SKM-1 treated with dmso at 0.1 percent for 144 hours (cell line): Measurements from ENCODE around the gene ARL11.
"Not testable (repeated sequence)": the region's sequence is repeated elsewhere in the genome, so short reads cannot be mapped to it uniquely, and the experiment has no call there.

Experiments
- DNase-seq: peaks from one replicate; lab custom pipeline; 2025; ENCODE audit not compliant: unreplicated experiment; lab: John Stamatoyannopoulos, UW

ARL11 gene

DNA sequence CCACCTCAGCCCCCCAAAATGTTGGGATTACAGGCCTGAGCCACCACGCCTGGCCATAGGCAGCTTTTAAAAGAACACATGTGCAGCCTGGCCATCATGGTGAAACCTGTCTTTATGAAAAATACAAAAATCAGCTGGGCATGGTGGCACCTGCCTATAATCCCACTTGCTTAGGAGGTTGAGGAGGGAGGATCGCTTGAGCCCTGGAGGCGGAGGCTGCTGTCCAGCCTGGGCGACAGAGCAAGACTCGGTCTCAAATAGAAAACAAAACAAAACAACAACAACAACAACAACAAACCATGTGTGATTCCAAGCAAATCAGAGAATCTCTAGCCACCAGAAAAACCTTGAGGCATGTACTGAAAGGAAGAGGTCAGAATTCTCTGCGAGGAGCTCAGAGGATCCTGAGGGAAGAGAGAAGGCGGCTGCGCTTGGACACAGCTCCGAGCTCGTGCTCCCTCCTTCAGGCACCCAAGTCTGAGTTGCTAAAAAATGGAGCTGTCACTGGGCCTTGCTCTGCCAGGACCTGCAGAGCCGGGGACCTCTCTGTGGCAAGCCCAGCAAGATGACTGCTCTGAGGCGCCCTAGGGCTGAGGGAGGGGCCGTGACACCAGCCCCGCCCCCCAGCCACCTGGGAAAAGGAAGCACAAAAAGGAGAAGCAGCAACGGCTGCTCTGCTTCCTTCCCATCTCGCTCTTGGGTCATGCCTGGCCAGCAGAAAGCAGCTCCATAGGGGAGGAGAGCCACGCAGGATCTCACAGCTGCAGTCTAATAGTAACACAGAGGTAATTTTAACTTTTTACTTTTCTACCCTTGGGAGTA lies at the start of gene ARL11:
Gene ARL11 (plus strand): TSS at position 677 of the 822 bp plus-strand sequence. CDS start 1,941 bp downstream, outside the sequence.
- peak; percentile 93 for DNase-seq

DNA sequence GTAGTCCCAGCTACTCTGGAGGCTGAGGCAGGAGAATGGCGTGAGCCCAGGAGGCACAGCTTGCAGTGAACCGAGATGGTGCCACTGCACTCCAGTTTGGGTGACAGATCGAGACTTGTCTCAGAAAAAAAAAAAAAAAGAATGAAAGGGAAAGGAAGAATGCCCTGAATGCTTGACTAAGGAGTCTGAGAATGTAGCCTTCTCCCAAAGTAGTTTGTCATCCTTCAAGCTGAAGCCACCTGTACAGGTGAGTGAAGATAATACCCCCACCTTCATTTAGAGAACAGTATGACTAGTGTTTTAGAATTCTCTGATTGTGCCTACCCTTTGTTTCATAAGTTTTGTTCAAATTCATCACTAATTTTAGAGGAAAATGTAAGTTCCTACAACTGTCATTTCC lies 48.8 kb upstream of the ARL11 start:
- no peak for DNase-seq

DNA sequence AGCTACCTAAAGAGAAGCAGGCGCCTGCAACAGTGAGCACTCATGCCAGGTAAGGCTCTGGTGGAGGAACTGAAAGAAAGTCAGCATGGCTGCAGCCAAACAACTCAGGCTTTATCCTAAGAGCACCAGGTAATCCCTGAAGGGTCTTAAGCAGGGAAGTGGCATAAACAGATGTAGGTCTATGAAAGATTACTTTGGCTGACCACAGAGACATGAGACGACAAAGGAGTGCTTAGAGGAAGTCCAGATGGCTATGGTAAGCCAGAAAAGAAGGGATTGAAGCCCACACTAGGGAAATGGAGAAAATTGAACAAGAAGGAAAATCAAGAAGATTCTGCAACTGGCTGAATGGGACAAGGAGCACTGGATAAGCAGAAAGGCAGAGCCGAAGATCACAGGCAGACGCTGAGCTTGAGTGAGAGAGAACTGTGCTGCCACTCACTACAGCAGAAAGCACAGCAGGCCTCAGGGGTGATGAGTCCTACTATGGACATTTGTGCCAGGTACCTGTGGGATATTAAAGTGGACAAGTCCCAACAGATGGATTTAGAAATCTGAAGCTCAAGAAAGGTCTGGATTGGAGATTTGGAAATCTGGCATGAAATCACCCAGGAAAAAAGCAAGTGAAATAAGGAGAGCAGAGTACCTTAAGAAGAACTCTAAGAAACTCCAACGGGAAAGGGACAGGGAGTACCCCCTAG lies 47.2 kb upstream of the ARL11 start:
- DNase-seq, result no peak

DNA sequence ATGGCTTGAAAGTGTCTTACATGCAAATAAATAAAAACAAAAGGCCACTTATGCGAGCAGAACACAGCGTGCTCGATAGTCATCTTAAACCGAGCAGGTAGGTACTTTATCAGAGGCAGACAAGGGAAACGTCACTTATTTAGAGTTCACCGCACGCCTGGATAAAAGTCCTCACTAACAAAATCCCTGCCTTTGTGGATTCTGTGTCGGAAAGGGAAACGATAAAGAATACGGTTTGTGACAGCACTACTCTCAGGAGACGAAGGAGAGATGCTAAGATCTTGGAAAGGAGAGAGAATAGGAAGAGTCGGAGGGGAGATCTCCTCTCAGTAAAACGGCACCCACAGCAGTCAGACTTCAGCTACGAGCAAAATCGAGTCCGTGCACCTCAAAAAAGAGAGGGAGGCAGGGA lies 43.5 kb upstream of the ARL11 start:
- no peak for DNase-seq

DNA sequence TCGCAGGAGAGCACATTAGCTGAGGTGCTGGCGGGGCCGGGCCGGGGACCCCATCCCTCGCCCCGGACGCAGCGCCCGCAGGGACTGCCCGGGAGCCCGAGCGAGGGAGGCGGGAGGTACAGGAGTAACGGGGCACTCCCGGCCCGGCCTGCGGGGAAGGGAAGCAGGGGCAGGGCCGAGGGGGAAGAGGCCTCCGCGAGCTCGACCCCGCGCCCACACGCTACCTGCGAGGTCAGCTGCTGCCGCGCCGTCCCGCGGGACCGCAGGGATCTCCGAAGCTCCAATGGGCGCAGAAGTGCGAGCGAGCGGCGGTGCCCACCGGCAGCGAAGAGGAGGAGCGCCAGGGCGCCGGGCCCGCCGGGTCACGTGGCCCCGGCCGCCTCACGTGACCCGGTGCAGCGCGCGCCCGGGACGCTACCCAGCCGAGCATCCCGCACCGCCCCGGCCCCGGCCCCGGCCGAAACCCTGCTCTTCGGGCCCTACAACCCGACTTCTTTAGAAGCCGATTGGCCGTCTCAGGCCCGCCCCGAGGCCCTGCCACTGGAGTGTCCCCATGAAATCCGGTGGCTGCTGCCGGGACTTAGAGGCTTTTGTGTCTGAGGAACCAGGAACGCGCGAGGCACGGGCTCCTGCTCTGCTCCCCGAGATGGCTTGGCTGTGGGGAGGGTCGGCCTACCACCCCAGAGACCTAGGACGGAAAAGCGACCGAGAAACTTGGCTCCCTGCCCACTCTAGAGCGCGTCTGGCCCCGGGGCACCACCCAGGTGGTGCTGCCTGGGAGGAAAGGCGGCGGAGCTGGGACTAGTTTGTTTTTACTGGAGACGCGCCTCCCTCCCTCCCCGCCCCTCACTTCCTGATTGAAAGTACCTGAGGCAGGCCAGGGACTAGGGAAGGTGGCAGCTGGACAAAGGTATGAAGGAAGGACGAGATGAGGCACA lies 42.8 kb upstream of the ARL11 start, which contains the start of gene RCBTB1:
Gene RCBTB1 (minus strand): TSS at position 339 of the 938 bp plus-strand sequence. CDS start 18,279 bp downstream, outside the sequence.
- peak; percentile 58 for DNase-seq

DNA sequence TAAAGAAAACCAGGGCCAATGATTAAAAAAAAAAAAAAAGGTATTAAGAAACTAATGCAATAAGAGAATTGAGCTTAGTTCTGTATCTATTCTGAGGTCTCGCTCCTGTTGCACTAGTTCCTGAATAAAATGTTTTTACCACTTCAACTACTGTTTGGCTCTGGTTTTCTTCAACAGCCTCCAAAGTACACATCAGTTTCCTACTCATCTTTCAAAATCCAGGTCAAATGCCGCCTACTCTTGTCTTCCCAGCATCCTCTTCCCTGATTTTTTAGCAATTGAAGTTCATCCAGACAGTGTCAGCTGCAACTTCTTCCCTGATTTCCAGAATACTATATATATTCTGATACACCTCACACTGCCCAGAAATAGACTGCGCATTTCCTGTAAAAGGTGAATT lies 41.6 kb upstream of the ARL11 start:
- no peak for DNase-seq

DNA sequence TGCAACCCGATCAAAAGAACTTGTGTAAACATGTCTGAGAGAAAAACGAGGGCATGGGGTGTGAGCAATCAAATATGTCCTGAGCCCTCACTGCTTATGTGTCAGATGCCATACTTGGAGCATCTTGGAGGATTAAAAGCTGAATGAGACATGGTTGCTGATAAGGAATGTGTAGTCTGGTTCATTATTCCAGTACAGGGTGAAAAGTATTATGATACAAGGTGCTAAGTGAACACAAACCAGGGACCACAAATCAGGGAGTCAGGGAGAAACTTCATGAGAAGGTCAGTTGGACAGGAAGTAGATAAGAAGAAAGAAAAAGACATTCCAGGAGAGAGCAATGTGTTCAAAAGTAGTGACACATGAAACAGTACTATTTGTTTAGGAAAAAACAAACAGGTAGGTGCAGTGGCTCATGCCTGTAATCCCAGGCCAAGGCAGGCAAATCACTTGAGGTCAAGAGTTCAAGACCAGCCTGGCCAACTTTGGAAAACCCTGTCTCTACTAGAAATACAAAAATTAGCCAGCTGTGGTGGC lies 40.9 kb upstream of the ARL11 start:
- no peak for DNase-seq

DNA sequence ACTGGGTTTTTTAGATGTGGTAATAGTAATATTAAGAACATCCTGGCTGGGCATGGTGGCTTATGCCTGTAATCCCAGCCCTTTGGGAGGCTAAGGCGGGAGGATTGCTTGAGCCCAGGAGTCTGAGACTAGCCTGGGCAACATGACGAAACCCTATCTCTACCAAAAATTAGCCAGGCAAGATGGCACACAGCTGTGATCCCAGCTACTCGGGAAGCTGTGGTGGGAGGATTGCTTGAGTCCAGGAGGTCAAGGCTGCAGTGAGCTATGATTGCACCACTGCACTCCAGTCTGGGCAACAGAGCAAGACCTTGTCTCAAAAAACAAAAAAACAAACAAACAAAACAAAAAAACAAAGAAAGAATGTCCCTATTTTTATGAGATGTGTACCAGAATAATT lies 37.6 kb upstream of the ARL11 start:
- DNase-seq, result not testable (repeated sequence)

DNA sequence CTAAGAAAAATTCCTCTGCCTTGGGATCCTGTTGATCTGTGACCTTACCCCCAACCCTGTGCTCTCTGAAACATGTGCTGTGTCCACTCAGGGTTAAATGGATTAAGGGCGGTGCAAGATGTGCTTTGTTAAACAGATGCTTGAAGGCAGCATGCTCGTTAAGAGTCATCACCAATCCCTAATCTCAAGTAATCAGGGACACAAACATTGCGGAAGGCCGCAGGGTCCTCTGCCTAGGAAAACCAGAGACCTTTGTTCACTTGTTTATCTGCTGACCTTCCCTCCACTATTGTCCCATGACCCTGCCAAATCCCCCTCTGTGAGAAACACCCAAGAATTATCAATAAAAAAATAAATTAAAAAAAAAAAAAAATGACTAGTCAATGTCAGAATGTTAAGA lies 34.4 kb upstream of the ARL11 start:
- not testable (repeated sequence) for DNase-seq

DNA sequence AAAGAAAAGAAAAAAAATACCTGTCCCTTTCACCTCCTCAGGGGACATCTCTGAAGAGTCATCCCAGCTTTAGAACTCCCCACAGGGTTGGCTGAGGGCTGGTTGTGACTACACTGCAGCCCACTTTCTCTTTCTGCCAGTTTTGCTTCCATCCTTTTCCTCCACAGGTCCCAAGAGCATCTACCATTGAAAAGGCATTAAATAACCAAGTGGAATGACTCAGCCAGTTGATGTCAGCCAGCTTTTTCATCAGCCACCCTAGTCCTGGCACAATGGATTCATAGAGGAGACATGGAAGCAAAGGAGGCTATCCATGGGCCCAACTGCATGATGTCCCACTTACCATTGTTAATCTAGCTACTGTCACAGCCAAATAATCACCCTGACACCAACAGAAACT lies 33.7 kb upstream of the ARL11 start:
- no peak for DNase-seq

DNA sequence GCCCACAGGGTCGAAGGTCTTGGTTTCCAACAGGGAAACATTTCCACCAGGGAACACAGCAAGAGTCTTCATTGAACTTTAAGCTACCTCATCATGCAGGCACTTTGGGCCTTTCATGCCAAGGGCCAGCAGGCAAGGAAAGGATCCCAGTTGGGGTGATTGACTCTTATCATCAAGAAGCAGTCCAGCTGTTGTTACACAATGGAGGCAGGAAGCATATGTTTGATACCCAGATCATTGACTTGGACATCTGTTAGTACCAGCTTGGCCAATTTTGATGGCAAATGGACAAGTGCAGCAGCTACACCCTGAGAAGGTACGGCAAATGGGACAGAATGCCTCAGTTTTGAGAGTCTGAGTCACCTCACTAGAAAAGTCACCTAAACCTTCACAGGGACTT lies 32.1 kb upstream of the ARL11 start:
- no peak for DNase-seq

DNA sequence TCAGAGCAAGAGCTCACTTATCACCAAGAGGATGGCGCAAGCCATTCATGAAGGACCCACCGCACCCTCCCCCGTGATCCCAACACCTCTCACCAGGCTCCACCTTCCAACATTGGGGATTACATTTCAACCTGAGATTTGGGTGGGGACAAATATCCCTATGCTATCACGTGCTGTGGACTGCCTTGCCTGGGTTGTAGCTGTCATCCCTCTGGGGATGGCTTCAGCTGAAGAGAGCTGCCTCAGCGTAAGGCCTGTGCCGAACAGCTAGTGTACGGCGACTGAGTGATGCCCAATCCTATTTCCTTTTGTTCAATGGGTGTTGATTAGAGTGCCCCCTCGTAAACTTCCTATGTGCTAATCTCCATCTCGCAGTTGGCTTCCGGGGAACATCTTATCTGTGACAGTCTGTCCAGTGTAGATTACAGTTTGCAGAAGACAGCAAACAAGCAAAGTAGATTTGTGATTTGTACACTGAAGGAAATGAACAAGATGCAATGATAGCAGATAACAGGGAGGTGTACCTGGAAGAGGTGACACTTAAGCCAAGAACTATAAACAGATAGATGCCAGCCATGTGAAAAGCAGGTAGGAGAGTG lies 31.2 kb upstream of the ARL11 start:
- DNase-seq, result no peak

DNA sequence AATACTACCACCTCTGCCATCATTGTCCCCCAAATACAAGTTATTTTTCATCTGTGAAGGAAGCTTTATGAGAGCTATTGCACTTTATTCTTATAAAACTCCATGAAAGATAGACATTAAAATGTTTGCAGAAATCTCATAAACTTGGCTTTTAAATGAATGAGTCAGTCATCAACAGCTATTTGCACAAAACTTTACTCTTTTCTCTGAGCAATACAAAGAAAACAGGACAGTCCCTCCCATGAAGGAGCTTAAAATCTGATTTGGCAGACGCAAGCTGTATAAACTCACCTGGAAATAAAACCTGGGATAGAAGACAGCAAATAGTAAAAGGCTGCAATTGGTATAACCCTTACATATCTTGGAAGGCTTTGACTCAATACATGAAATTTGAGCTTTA lies 26.3 kb upstream of the ARL11 start:
- DNase-seq, result no peak

DNA sequence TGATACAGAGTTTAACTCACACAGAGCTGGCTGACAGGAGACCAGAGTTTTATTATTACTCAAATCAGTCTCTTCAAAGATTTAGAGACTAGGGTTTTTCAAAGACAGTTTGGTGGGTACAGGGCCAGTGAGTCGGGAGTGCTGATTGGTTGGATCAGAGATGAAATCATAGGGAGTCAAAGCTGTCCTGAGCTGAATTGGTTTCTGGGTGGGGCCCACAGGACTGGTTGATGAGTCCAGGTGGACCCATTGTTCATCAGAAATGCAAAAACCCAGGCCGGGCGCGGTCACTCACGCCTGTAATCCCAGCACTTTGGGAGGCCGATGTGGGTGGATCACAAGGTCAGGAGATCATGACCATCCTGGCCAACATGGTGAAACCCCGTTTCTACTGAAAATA lies 25.7 kb upstream of the ARL11 start:
- not testable (repeated sequence) for DNase-seq

DNA sequence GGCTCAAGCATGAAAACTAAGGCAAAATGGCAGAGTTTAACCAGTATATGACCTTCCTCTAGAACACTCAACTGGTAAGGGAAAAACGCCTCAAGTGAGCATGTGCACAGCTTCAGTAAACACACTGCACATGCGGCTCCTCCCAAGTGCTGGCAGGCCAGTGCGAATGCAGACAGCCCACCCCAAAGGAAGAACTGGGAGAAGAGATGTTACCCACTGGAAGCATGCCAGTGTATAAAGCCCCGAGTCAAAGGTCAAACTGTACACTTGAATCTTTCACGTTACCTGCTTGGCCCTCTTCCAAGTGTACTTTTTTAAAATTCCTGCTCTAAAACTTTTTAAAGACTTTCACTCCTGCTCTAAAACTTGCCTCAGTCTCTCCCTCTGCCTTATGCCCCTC lies 23.7 kb upstream of the ARL11 start:
- no peak for DNase-seq

DNA sequence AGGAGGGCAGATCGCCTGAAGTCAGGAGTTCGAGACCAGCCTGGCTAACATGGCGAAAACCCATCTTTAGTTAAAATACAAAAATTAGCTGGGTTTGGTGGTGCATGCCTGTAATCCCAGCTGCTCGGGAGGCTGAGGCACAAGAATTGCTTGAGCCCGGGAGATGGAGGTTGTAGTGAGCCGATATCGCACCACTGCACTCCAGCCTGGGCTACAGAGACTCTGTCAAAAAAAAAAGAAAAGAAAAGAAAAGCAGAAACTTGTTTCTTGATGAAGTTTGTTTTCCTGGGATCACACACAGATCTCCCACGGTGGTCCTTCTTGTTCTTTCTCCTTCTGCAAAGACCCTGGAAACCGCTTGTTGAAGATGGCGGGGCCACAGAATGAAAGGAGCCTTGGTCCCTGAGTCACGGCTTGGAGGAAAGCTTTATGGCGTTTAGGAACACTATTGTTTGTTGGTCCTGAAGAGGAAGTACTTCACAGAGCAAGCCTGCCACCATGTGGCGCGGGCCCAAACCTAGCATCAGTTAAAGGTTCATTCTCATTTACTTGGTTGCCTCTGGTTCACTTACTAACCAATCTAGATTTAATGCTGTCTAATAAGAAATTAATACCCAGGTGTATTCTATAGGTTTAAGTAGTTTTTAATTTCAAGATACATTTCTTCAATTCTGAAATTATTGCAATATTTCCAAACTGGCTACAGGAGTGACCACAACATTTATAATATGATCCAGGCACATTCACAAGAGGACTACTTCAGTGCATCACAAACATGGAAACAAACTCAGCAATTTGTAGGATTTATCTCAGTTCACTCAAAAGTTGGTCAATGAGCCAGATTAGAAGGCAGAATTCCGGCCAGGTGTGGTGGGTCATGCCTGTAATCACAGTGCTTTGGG lies 21.3 kb upstream of the ARL11 start:
- DNase-seq, result peak; percentile 88

DNA sequence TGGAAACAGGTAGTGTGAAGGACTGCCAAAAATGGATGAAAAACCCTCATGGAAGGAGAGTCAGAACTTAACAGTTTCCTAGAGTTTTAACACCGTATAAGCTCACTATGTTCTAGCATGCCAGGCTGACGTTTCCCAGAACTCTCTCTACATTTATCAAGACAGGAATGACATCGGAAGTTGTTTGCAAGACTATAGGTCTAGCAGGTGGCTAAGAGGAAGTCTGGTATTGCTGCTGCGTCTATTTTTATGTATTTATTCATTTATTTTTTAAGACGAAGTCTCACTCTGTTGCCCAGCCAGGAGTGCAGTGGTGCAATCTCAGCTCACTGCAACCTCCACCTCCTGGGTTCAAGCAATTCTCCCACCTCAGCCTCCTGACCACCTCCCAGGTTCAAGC lies 20.5 kb upstream of the ARL11 start:
- no peak for DNase-seq

DNA sequence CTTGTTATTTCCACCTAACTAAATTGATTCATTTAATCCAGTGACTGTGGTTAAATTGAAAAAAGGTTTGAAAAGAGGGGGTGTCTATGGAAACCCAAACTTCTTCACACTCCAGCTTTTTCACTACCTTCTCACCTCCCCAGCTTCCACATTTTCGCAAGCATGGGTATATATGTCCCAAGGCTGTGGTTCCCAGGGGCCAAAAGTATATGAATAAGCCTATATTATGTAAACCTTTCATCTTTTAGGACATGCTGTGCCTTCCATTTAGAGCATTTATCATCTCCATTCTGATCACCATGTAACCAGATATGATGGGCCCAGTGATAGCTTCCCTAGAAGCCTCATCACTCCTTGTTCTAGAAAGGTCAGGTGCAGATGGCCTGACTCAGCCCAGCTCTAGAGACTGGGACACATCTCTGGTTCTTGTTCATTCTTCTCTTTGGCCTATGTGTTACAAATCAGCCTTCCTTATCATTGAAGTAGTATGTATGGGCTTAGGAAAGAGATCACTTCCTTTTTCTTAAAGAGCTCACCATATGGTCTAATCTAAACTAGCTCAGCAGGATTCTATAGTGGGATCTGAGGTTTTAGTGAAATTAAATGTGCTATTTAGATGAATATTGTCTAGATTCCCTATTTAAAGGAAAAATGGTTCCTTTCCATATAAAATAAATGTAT lies 19.5 kb upstream of the ARL11 start:
- DNase-seq, result peak; percentile 90

DNA sequence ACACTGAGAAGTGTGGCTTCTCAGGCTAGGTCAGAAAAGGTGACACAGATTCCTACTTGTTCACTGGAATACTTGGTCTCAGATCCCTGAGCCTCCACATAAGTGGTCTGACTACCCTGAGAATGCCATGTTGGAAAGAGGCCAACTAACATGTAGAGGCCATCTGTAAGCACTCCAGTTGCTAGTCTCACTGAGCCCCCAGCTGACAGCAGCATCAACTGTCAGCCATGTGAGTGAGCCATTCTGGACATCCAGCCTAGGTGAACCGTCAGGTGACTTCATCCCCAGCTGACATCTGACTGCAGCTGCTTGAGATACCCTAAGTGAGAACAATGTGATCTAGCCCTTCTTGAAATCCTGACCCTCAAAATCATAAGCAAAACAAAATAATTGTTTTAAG lies 18.1 kb upstream of the ARL11 start:
- no peak for DNase-seq
